GM23338 (cell line): Measurements from ENCODE around the gene DPYD. TPM values are rescaled to one million over a fixed set of nuclear protein-coding genes. Genes with fewer than 3 reads are reported as not detected.

Source experiments
- ATAC-seq: fragments of 200-7000 bp; cut with Tn5 transposase; 3 replicates; pipeline ENCODE4 v1.9.1; 2020
- DNase-seq: peaks from one replicate; pipeline ENCODE4 v3.0.0-alpha.2; 2015; ENCODE audit warnings: low spot score
- H2AFZ ChIP-seq: fragments of 200-600 bp; sonication (generic); 2 replicates; pipeline ENCODE4 v1.8.0; 2016; ENCODE audit warnings: antibody characterized with exemption, mild to moderate bottlenecking, moderate library complexity
- H3F3A ChIP-seq: fragments of 200-600 bp; sonication (generic); replicated peaks from 2 replicates; pipeline ENCODE4 v1.8.0; 2017; ENCODE audit warnings: antibody characterized with exemption, mixed run types, low read depth
- H3K27ac ChIP-seq: fragments of 200-600 bp; sonication (generic); 2 replicates; pipeline ENCODE4 v1.6.1; 2016; ENCODE audit warnings: low read depth
- H3K27me3 ChIP-seq: fragments of 200-600 bp; sonication (generic); 2 replicates; pipeline ENCODE4 v1.8.0; 2016; ENCODE audit warnings: mild to moderate bottlenecking, mixed run types, moderate library complexity; ENCODE audit not compliant: insufficient read depth
- H3K36me3 ChIP-seq: fragments of 200-600 bp; sonication (generic); 2 replicates; pipeline ENCODE4 v1.8.0; 2016; ENCODE audit warnings: mild to moderate bottlenecking; ENCODE audit not compliant: insufficient read depth
- H3K4me1 ChIP-seq: fragments of 200-600 bp; sonication (generic); 2 replicates; pipeline ENCODE4 v1.8.0; 2016; ENCODE audit warnings: mild to moderate bottlenecking, moderate library complexity; ENCODE audit not compliant: insufficient read depth
- H3K4me2 ChIP-seq: fragments of 200-600 bp; sonication (generic); 2 replicates; pipeline ENCODE4 v1.7.1; 2017; ENCODE audit warnings: mixed run types
- H3K4me3 ChIP-seq: fragments of 200-600 bp; sonication (generic); 2 replicates; pipeline ENCODE4 v1.6.1; 2016; ENCODE audit warnings: mixed run types
- H3K79me2 ChIP-seq: fragments of 200-600 bp; sonication (generic); replicated peaks from 2 replicates; pipeline ENCODE4 v1.8.0; 2017; ENCODE audit warnings: mild to moderate bottlenecking; ENCODE audit not compliant: insufficient read depth
- H3K9me2 ChIP-seq: fragments of 200-600 bp; sonication (generic); 2 replicates; pipeline ENCODE4 v1.8.0; 2017; ENCODE audit not compliant: insufficient read depth
- H4K20me1 ChIP-seq: fragments of 200-600 bp; sonication (generic); replicated peaks from 2 replicates; pipeline ENCODE4 v1.8.0; 2017; ENCODE audit warnings: mild to moderate bottlenecking; ENCODE audit not compliant: insufficient read depth
- H3K27ac Mint-ChIP-seq: 2 replicates; pipeline ENCODE4 v1.8.0; 2020; ENCODE audit warnings: inconsistent platforms, mild to moderate bottlenecking, moderate library complexity, mixed read lengths
- H3K27me3 Mint-ChIP-seq: 3 replicates; pipeline ENCODE4 v1.8.0; 2022; ENCODE audit warnings: low read depth, mild to moderate bottlenecking, moderate library complexity, mixed read lengths, inconsistent platforms; ENCODE audit not compliant: insufficient read depth, poor library complexity
- H3K36me3 Mint-ChIP-seq: 3 replicates; pipeline ENCODE4 v1.8.0; 2021; ENCODE audit warnings: low read depth, mild to moderate bottlenecking, inconsistent platforms, moderate library complexity, mixed read lengths
- H3K4me1 Mint-ChIP-seq: 3 replicates; pipeline ENCODE4 v1.8.0; 2020; ENCODE audit warnings: mild to moderate bottlenecking, inconsistent platforms, mixed read lengths
- H3K4me3 Mint-ChIP-seq: 3 replicates; pipeline ENCODE4 v1.8.0; 2021; ENCODE audit warnings: moderate library complexity, mild to moderate bottlenecking, inconsistent platforms, mixed read lengths
- H3K9me3 Mint-ChIP-seq: 3 replicates; pipeline ENCODE4 v1.8.0; 2020; ENCODE audit warnings: moderate library complexity, mild to moderate bottlenecking, inconsistent platforms, mixed read lengths
- CTCF ChIP-seq, 2 experiments: fragments of 200-600 bp in 1 of 2; sonication (generic) in 1 of 2; conservative IDR thresholded peaks; 2 replicates each; pipeline versions ENCODE4 v1.5.1 to v1.6.1; 2016 to 2017; ENCODE audit warnings: antibody characterized with exemption in 2 of 2, low read depth in 2 of 2, mild to moderate bottlenecking in 2 of 2, moderate library complexity in 1 of 2
- EZH2 ChIP-seq: fragments of 200-600 bp; sonication (generic); IDR thresholded peaks from one replicate; pipeline ENCODE4 v1.8.0; 2017; ENCODE audit warnings: antibody characterized with exemption, mild to moderate bottlenecking, low read depth; ENCODE audit not compliant: unreplicated experiment
- EZH2phosphoT487 ChIP-seq: fragments of 200-600 bp; sonication (generic); IDR thresholded peaks from one replicate; pipeline ENCODE4 v1.8.1; 2018; ENCODE audit warnings: antibody characterized with exemption; ENCODE audit not compliant: unreplicated experiment
- NANOG ChIP-seq: IDR thresholded peaks from 2 replicates; pipeline ENCODE4 v1.6.1; 2016; ENCODE audit warnings: antibody characterized with exemption, borderline replicate concordance
- POLR2AphosphoS5 ChIP-seq: IDR thresholded peaks from 2 replicates; pipeline ENCODE4 v1.6.1; 2016; ENCODE audit warnings: antibody characterized with exemption, low read depth
- REST ChIP-seq: IDR thresholded peaks from one replicate; pipeline ENCODE4 v1.6.1; 2018; ENCODE audit warnings: antibody characterized with exemption; ENCODE audit not compliant: unreplicated experiment
- STAT1 ChIP-seq: IDR thresholded peaks from one replicate; pipeline ENCODE4 v1.6.1; 2016; ENCODE audit warnings: antibody characterized with exemption; ENCODE audit not compliant: unreplicated experiment
- ZNF462 ChIP-seq: fragments of 250-450 bp; sonication (Bioruptor Pico); IDR thresholded peaks from 2 replicates; pipeline ENCODE4 v1.5.0; 2020; ENCODE audit warnings: mild to moderate bottlenecking, moderate library complexity
- polyA plus RNA-seq: library from polyadenylated mRNA; unstranded; fragments of >200 nt; fragmentation: Nextera tagmentation; extraction: Ambion mirVana; gene quantifications from 2 replicates; pipeline ENCODE4 v1.2.1, GENCODE V29; 2016
- total RNA-seq: library from RNA; depleted of rRNA; stranded (reverse); fragments of >200 nt; shearing (Covaris generic); gene quantifications from 2 replicates; pipeline ENCODE4 v1.2.3, GENCODE V29; 2014

The DPYD gene
- total and polyA plus RNA-seq, 2 experiments from 2014 or later = 0.50 to 1.6 TPM

GRCh38 chr1:97827887-97828286 is 92.9 kb downstream of the DPYD start:
- DNase-seq (peak; percentile 45), ATAC-seq (no peak)
- Mint-ChIP-seq H3K4me1 (peaks cover 14% of the 10 kb centered on the region; the same call in 2 of the 3 replicates), H3K27ac (no peak overlapping the region), H3K9me3 (no peaks in the 10 kb centered on the region), H3K36me3 (no peaks in the 10 kb centered on the region), H3K27me3 (no peaks in the 10 kb centered on the region), H3K4me3 (no peak overlapping the region)
- H2AFZ ChIP-seq = no peak overlapping the region
- no peak for TF ChIP-seq EZH2phosphoT487
- no peak for TF ChIP-seq STAT1
- no peak for TF ChIP-seq POLR2AphosphoS5
- no peak for TF ChIP-seq CTCF (conservative IDR thresholded peaks at IDR 0.05; ENCODE audit: low read depth in 2 of 2)
- no peak for TF ChIP-seq EZH2
- no peak for TF ChIP-seq REST
- no peak for TF ChIP-seq ZNF462
- TF ChIP-seq NANOG = no peak
- no peaks in the 10 kb centered on the region for H3K36me3 ChIP-seq
- H3K27ac ChIP-seq = no peak overlapping the region
- H3K27me3 ChIP-seq = no peaks in the 10 kb centered on the region
- H3K9me2 ChIP-seq = no peaks in the 10 kb centered on the region
- H3K4me2 ChIP-seq = no peak overlapping the region
- H3K79me2 ChIP-seq = no peaks in the 10 kb centered on the region
- H3K4me1 ChIP-seq = peaks cover 13% of the 10 kb centered on the region
- H3F3A ChIP-seq = no peaks in the 10 kb centered on the region
- H4K20me1 ChIP-seq = no peaks in the 10 kb centered on the region
- no peak overlapping the region for H3K4me3 ChIP-seq
